HepG2 (cell line): ENCODE measurements around the gene CYTH1. TPM values are rescaled to one million over a fixed set of nuclear protein-coding genes. Genes with fewer than 3 reads are reported as not detected.

Experiments used
- KDM2A ChIP-seq: sonication (generic); formaldehyde crosslinking; IDR thresholded peaks from 2 replicates; pipeline ENCODE4 v1.4.0; 2020; ENCODE audit warnings: low read depth, missing genetic modification reagents, borderline replicate concordance
- PCBP1 ChIP-seq: fragments of 200-400 bp; formaldehyde crosslinking; IDR thresholded peaks from 2 replicates; pipeline ENCODE4 v1.6.1; 2017; ENCODE audit warnings: mild to moderate bottlenecking, low read depth, low read length, borderline replicate concordance
- POLR2G ChIP-seq: fragments of 200-400 bp; formaldehyde crosslinking; IDR thresholded peaks from 2 replicates; pipeline ENCODE4 v1.6.1; 2018; ENCODE audit warnings: mild to moderate bottlenecking, low read depth, low read length, moderate library complexity
- RAD21 ChIP-seq: fragments of 450-650 bp; formaldehyde crosslinking; IDR thresholded peaks from 2 replicates; pipeline ENCODE4 v1.5.0; 2020; ENCODE audit warnings: mild to moderate bottlenecking
- ZNF331 ChIP-seq: sonication (generic); formaldehyde crosslinking; IDR thresholded peaks from 2 replicates; pipeline ENCODE4 v1.4.0; 2020; ENCODE audit warnings: missing genetic modification reagents
- ZNF614 ChIP-seq: IDR thresholded peaks from 2 replicates; pipeline ENCODE4 v1.6.1; 2018; ENCODE audit warnings: missing biosample characterization, missing genetic modification reagents, inconsistent platforms, borderline replicate concordance
- polyA plus RNA-seq, 8 experiments: library from polyadenylated mRNA; depleted of rRNA in 3 of 8; stranded (reverse) in 7 of 8; unstranded in 1 of 8; fragments of >200 nt; fragmentation: Illumina TruSeq in 4 of 8; extraction: Trizol in 4 of 8; gene quantifications; 2 replicates each; pipeline versions ENCODE4 v1.2.1 to v1.2.3, GENCODE V29; 2011 to 2016; ENCODE audit warnings: low read depth in 4 of 8, missing spikeins in 1 of 8, mixed read lengths in 1 of 8; ENCODE audit not compliant: insufficient read depth in 1 of 8
- total RNA-seq, 5 experiments: library from RNA; depleted of rRNA; stranded (reverse); fragments of >200 nt; fragmentation: Illumina TruSeq; extraction: Trizol; gene quantifications; 2 replicates each; pipeline ENCODE4 v1.2.3, GENCODE V29; 2016; ENCODE audit warnings: low read depth in 1 of 5
- TF ChIP-seq, protein P1 (sequence below): sonication (generic); formaldehyde crosslinking; IDR thresholded peaks from 2 replicates; pipeline ENCODE4; 2020; ENCODE audit warnings: missing genetic modification reagents, mild to moderate bottlenecking, borderline replicate concordance
- TF ChIP-seq, protein P2 (sequence below): sonication (generic); formaldehyde crosslinking; IDR thresholded peaks from 2 replicates; pipeline ENCODE4 v1.5.1; 2020; ENCODE audit warnings: missing genetic modification reagents, mild to moderate bottlenecking, borderline replicate concordance
- TF ChIP-seq, protein P3 (sequence below): sonication (generic); formaldehyde crosslinking; IDR thresholded peaks from 2 replicates; pipeline ENCODE4 v1.4.0; 2020; ENCODE audit warnings: missing genetic modification reagents
- TF ChIP-seq, protein P4 (sequence below): sonication (generic); formaldehyde crosslinking; IDR thresholded peaks from 2 replicates; pipeline ENCODE4 v1.5.1; 2020; ENCODE audit warnings: mild to moderate bottlenecking, missing genetic modification reagents, borderline replicate concordance

The CYTH1 gene
- total and polyA plus RNA-seq, 2 of the 13 experiments (the other 11 are each of a cell fraction or from before 2014, with no cell fraction given), result 20.1 to 48.9 TPM

DNA sequence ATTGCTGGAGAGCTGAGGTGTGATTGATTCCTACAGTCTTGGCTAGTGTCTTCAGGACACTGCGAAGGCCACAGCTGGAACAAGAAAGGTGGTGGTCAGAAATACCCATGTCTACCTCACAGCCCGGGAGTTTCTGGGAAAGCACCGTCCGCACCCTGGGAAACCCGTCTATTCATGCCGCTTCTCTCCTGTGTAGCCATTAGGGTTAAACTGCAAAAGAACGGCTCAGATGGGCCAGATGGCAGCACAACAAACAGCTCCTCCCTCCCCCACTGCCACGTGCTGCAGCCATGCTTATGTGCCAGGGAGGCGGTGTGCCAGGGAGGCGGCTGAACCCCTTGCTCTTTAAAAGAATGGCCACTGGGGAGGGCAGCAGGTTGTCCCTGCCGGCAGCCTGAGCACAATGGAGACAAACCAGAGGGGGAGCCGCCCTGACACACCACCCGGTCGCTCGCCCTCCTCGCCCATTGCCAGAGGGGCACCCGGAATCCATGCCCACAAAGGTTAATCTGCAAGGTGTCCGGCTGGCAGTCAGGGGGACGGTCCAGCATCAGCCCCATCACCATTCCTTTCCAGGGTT lies 65.2 kb downstream of the CYTH1 start (continued):
- TF ChIP-seq, protein P1, sequence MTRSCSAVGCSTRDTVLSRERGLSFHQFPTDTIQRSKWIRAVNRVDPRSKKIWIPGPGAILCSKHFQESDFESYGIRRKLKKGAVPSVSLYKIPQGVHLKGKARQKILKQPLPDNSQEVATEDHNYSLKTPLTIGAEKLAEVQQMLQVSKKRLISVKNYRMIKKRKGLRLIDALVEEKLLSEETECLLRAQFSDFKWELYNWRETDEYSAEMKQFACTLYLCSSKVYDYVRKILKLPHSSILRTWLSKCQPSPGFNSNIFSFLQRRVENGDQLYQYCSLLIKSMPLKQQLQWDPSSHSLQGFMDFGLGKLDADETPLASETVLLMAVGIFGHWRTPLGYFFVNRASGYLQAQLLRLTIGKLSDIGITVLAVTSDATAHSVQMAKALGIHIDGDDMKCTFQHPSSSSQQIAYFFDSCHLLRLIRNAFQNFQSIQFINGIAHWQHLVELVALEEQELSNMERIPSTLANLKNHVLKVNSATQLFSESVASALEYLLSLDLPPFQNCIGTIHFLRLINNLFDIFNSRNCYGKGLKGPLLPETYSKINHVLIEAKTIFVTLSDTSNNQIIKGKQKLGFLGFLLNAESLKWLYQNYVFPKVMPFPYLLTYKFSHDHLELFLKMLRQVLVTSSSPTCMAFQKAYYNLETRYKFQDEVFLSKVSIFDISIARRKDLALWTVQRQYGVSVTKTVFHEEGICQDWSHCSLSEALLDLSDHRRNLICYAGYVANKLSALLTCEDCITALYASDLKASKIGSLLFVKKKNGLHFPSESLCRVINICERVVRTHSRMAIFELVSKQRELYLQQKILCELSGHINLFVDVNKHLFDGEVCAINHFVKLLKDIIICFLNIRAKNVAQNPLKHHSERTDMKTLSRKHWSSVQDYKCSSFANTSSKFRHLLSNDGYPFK, result peak; percentile 54; the same call in 1 of the 2 replicates
- TF ChIP-seq KDM2A (CRISPR knock-in tag) (peak; percentile 30; the same call in 1 of the 2 replicates), RAD21 (CRISPR knock-in tag) (peak; percentile 21; the same call in 1 of the 2 replicates), PCBP1 (no peak), POLR2G (no peak), ZNF331 (CRISPR knock-in tag) (0 out of 2 replicates have a peak, but pooled peaks have one; percentile 29), ZNF614 (no peak)
- TF ChIP-seq, protein P2, sequence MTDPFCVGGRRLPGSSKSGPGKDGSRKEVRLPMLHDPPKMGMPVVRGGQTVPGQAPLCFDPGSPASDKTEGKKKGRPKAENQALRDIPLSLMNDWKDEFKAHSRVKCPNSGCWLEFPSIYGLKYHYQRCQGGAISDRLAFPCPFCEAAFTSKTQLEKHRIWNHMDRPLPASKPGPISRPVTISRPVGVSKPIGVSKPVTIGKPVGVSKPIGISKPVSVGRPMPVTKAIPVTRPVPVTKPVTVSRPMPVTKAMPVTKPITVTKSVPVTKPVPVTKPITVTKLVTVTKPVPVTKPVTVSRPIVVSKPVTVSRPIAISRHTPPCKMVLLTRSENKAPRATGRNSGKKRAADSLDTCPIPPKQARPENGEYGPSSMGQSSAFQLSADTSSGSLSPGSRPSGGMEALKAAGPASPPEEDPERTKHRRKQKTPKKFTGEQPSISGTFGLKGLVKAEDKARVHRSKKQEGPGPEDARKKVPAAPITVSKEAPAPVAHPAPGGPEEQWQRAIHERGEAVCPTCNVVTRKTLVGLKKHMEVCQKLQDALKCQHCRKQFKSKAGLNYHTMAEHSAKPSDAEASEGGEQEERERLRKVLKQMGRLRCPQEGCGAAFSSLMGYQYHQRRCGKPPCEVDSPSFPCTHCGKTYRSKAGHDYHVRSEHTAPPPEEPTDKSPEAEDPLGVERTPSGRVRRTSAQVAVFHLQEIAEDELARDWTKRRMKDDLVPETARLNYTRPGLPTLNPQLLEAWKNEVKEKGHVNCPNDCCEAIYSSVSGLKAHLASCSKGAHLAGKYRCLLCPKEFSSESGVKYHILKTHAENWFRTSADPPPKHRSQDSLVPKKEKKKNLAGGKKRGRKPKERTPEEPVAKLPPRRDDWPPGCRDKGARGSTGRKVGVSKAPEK (CRISPR knock-in tag), result no peak; the same call in 1 of the 2 replicates
- TF ChIP-seq, protein P3, sequence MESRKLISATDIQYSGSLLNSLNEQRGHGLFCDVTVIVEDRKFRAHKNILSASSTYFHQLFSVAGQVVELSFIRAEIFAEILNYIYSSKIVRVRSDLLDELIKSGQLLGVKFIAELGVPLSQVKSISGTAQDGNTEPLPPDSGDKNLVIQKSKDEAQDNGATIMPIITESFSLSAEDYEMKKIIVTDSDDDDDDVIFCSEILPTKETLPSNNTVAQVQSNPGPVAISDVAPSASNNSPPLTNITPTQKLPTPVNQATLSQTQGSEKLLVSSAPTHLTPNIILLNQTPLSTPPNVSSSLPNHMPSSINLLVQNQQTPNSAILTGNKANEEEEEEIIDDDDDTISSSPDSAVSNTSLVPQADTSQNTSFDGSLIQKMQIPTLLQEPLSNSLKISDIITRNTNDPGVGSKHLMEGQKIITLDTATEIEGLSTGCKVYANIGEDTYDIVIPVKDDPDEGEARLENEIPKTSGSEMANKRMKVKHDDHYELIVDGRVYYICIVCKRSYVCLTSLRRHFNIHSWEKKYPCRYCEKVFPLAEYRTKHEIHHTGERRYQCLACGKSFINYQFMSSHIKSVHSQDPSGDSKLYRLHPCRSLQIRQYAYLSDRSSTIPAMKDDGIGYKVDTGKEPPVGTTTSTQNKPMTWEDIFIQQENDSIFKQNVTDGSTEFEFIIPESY, result peak; percentile 18; the same call in 1 of the 2 replicates
- TF ChIP-seq, protein P4, sequence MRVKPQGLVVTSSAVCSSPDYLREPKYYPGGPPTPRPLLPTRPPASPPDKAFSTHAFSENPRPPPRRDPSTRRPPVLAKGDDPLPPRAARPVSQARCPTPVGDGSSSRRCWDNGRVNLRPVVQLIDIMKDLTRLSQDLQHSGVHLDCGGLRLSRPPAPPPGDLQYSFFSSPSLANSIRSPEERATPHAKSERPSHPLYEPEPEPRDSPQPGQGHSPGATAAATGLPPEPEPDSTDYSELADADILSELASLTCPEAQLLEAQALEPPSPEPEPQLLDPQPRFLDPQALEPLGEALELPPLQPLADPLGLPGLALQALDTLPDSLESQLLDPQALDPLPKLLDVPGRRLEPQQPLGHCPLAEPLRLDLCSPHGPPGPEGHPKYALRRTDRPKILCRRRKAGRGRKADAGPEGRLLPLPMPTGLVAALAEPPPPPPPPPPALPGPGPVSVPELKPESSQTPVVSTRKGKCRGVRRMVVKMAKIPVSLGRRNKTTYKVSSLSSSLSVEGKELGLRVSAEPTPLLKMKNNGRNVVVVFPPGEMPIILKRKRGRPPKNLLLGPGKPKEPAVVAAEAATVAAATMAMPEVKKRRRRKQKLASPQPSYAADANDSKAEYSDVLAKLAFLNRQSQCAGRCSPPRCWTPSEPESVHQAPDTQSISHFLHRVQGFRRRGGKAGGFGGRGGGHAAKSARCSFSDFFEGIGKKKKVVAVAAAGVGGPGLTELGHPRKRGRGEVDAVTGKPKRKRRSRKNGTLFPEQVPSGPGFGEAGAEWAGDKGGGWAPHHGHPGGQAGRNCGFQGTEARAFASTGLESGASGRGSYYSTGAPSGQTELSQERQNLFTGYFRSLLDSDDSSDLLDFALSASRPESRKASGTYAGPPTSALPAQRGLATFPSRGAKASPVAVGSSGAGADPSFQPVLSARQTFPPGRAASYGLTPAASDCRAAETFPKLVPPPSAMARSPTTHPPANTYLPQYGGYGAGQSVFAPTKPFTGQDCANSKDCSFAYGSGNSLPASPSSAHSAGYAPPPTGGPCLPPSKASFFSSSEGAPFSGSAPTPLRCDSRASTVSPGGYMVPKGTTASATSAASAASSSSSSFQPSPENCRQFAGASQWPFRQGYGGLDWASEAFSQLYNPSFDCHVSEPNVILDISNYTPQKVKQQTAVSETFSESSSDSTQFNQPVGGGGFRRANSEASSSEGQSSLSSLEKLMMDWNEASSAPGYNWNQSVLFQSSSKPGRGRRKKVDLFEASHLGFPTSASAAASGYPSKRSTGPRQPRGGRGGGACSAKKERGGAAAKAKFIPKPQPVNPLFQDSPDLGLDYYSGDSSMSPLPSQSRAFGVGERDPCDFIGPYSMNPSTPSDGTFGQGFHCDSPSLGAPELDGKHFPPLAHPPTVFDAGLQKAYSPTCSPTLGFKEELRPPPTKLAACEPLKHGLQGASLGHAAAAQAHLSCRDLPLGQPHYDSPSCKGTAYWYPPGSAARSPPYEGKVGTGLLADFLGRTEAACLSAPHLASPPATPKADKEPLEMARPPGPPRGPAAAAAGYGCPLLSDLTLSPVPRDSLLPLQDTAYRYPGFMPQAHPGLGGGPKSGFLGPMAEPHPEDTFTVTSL (CRISPR knock-in tag), result peak; percentile 25; the same call in 1 of the 2 replicates
